GM19239 (cell line): ENCODE results near the gene MRPL36.
A peak's percentile ranks its signal among the peaks of the same experiment; 100 is the strongest.
"Not testable (repeated sequence)": the region's sequence is repeated elsewhere in the genome, so short reads cannot be mapped to it uniquely, and the experiment has no call there.

Experiments
- DNase-seq: peaks from one replicate; pipeline ENCODE4 v3.0.0; 2011; ENCODE audit warnings: low spot score; ENCODE audit not compliant: insufficient read length
- FAIRE-seq: peaks from 2 replicates; lab custom pipeline; 2011; peaks lifted over from hg19 to GRCh38; lab: Jason Lieb, UNC

The MRPL36 gene

DNA sequence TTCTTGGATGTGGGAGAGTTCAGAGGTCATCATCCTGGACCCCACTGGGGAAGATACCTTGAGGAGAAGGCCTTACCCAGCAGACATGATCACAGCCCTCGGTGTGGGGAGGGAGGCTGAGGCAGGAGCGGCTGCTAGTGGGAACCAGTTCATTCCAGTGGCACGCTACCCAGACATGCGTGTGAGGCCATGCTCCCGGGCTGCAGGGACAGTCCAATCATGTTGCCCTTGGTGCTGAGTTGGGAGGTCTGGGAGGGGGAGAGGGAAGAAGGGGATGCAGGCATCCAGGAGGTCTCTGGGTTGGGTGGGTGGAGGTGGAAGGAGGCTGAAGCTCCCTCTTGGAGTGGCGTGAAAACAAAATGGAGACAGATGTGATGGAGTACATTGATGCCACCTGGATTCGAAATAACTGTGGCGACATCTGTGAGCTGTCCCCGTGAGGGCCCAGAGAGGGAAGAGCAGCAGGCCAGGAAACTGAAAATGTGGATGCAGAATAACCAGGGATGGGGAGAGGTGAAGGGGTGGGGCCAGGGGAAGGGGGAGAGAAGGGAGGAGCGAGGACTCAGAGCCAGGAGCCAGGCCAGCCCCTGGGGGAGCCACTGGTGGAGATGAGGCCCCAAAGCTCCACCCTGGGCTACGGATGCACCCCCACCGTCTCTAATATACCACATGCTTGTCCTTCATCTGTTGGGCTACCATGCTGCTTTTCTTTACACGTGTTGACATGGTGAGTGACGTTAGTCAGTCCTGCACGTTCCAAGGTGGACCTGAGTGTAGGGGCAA is 17.8 kb upstream of the MRPL36 start:
- FAIRE-seq (no peak), DNase-seq (no peak)

DNA sequence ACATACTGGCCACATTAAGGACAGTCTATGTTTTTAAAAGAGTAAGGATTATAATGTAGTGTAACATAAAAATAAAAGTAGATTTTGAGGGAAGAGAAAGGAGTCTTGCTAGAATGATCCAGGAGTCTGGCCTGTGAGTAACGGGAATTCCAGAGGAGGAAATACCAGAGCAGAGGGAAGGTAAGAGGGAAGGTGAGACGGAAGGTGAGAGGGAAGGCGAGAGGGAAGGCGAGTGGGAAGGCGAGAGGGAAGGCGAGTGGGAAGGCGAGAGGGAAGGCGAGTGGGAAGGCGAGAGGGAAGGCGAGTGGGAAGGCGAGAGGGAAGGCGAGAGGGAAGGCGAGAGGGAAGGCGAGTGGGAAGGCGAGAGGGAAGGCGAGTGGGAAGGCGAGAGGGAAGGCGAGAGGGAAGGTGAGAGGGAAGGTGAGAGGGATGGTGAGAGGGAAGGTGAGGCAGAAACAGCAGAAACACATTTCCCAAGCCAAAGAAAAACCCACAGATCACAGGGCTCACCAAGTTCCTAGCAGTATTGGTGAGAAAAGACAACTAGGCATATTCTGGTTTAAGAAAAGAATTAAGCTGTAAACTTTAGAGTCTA is 17.0 kb upstream of the MRPL36 start:
- not testable (repeated sequence) for DNase-seq, FAIRE-seq

DNA sequence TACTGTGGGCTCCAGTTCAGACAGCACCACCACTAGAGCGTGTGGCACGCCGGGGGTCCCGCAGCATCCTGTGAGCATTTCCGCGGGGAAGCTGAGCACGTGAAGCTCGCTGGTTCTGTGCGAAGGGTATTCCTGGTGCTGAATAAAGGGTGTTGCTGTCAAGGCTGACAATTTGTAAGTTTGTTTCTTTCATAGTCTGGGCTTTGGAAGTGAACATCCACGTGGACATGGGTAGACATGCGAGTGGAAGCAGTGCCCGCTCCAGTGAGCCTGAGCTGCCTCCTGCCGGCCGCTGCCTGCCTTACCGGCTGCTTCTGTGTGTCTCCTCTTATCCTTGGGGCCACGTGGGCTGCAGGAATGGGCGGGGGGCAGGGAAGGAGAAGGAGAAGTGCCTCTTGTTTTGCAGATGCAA is 16.2 kb upstream of the MRPL36 start:
- FAIRE-seq (no peak), DNase-seq (no peak)

DNA sequence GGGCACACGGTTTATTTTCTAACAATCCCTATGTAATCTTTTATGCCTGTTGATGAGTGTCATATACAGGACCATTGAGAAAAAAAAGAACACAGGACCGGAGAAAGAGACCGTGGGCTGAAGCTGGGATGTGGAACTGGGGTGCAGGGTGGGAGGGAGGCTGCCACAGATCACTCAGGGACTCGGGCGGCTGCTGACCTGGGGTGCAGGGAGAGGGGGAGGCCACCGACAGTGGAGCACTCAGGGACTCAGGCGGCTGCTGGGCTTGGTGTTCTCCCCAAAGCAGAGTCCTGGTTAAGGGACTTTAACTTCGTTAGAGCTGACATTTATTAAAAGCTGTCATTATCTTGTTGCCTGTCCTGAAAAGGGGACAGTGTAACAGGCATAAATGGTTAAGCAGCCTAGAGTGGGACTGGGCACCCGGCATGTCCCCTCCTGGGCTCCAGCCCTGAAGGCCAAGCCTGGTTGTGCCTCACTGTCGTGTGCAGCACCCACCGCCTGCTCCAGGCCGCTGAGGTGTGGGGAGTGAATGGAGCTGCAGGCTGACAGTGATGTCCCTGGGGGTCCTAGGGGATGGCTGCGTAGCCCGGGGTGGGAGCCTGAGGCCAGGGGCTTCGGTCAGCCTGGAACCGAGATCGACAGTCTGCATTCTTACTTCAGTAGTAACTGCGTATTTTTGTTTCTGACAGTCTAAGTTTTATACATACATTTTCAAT is 15.6 kb upstream of the MRPL36 start:
- FAIRE-seq (no peak), DNase-seq (no peak)

DNA sequence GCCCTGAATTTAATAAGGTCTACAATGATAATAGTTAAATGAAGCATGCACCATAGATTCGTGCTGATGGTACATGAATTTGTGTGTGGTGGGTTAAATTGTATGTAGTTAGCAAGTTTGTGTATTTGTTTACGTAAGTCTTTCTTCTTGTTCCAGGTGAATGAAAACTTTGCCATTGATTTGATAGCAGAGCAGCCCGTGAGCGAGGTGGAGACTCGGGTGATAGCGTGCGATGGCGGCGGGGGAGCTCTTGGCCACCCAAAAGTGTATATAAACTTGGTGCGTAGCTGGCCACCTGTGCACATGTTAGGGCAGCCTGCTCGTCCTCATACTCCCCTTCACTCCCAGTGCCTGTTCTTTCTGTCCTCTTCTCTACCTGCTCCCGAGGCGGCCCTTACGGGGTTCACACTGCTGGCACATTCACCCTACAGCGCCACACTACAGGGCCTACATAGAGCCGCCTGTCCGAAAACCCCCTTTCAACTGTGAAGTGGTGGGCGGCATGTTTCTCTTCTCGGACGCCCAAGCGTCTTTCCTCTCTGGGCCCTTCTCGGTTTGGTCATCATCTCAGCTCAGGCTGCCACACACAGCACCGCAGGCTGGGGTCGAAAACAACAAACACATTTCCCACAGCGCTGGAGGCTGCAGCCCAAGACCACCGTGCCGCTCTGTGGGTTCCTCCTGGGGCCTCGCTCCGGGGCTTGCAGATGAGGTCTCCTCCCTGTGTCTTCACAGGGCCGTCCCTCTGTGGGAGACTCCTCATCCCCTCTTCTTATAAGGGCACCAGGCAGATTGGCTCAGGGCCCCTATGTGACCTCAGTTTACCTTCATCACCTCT is 14.8 kb upstream of the MRPL36 start:
- FAIRE-seq (no peak), DNase-seq (no peak)

DNA sequence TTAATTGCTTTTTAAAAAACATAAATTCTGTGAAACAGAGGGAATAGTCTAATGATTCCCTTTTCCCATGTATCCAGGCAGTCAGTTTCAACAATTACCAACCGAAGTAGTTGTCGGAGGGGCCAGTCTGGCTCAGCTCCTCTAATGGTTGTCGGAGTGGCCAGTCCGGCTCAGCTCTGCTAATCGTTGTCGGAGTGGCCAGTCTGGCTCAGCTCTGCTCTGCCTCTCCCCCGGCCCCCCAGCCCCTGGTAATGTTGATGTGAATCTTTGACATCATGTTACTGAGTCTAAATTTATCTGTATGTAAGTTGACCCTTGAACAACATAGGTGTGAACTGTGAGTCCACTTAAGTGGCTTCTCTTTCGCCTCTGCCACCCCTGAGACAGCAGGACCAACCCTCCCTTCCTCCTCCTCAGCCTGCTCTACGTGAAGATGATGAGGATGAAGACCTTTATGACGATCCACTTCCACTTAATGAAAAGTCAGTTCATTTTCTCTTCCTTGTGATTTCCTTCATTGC is 11.0 kb upstream of the MRPL36 start:
- no peak for FAIRE-seq
- no peak for DNase-seq

DNA sequence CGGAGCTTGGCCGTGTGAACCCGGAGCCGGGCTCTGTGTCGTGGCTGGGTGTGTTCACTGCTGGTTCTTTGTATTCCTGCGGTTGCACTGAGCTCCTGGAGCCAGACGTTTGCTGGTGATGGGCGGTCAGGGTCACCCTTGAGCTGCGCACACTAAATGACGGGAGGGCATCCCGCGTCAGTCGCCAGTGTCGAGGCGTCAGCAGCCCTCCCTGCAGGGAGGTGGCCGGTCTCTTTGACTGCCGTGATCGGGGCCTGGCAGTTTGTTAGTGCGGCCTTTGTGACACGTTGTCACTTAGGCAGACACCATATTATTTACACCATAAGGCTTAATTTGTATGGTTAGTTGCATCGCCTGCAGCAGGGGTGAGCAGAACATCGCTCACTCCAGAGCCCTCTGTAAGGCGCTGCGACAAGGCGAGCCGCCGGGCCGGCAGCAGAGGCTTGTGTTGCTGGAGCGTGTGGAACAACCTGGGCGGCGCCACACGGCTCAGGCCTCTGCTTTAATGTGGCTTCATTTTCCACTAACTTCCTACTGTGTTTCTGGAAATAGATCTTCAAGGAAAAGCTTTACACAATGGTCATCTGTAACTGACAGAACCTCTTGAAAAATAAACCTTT is 9.9 kb upstream of the MRPL36 start:
- FAIRE-seq = no peak
- no peak for DNase-seq

DNA sequence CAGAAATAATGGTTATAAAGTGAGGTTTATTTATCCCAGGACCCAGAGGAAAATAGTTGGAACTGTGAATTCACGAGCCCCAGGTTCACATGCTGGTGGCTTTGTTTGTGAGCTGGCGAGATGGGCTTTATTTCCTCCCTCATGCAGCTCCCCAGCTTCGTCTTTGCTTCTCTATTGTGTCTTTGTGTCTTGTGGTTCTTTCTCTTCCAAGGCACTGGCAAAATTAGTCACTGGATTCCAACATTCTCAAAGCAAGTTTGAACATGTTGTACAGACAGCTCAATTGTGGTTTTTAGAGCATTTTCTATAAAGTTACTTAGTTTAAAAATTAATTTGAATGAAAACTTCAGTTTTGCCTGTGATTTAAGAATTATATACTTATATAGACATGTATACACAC is 8.8 kb upstream of the MRPL36 start:
- DNase-seq (no peak), FAIRE-seq (no peak)

DNA sequence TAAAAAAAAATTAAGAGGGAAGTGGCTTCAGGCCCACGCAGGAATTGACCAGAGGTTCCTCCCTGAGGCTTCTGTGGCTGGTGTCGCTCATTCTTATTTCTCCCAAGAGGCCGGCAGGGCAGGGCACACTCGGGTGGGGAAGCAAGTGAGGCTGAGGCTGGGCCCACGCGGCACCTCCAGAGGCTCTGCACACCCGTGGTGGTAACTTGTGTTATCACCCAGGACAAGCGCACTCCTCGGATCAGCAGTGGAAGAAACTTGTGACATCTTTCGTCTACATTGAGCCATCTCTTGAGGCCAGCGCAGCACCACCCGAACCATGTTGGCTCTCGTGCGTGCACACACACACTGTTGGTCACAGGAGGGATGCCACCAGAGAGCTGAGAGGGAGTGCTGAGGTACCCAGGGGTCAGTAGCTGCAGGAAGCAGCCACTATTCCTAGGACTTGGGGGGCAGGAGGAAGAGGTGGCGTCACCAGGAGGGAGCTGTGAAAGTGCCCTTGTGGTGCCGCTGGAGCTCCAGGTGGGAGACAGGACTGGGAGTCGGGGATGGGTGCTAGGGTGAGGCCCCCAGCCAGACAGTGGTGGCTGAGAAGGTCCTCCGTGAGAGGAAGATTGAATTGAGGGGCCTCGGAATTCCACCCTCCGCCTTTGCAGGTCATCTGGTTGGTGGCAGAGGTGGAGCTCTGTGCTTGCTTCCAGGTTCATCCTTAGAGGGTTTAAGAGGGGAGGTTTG is 8.0 kb upstream of the MRPL36 start:
- FAIRE-seq (no peak), DNase-seq (no peak)

DNA sequence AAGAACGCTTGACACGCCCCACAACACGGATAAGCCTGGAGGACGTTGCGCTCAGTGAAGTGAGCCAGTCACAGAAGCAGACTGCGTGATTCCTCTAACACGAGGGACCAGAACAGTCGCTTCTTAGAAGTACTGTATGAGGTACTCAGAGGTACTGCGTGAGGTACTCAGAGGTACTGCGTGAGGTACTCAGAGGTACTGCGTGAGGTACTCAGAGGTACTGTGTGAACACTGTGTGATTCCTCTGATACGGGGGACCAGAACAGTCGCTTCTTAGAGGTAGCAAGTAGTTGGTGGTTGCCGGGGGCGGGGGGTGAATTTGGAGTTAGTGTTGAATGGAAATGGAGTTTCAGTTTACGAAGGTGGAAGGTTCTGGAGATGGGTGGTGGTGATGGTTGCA is 7.3 kb upstream of the MRPL36 start:
- DNase-seq (no peak), FAIRE-seq (no peak)

DNA sequence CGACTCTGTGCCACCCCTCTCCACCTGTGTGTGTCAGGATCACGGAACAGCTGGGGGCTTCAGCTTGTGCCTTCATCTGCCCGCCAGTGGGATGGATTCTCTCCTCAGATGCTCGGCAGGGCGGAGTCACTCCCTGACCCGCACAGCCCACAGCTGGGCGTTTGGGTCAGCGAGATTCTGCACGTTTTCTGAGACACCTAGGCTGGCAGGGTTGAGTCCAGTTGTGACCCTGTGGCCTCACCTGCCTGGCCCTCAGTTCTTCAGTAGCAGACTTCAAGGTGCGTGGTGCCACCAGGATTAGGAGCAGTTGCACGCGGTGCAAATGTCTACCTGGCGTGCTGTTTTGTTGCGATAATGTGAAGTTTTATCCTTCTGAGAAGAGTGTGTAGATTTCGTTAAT is 6.6 kb upstream of the MRPL36 start:
- no peak for FAIRE-seq

DNA sequence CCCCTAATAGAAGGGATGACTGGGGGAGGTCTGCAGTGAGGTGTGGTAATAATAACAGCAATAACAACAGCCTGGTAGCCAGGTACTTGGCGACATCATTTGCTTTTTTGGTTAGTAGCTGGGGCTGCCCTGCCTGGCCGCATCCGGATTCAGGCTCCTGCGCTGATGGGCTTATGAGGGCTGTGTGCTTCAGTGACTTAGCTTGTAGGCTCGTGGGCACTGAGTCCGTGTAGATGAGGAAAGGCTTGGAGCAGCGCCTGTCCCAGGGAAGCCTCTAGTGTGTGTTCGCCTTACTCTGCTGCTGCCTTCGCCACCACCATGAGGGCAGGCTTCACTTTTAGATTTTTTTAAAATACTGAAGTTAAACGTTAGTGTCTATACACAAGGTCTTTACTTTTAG is 6.1 kb upstream of the MRPL36 start:
- DNase-seq (no peak), FAIRE-seq (no peak)

More for the DNA sequence above, 6.6 kb upstream of the MRPL36 start:
- no peak for DNase-seq

DNA sequence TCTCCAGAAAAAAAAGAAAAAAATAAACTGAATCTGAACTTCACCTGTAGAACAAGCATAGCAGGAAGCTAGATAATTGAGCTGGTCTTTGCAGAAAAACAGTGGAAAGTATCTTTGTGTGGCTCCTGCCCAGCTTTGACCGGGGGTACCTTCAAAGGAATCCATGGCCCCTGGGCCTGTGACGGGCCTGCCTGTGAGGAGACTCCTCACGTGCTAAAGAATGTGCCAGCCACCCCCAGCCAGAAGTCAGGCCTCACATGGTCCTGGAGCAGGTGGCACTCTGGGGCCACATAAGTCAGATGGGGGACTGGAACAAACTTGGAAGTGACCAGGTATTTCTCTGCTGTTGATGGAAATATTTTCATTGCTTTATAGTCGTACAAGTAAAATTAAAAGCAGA is 5.7 kb upstream of the MRPL36 start:
- DNase-seq (no peak), FAIRE-seq (no peak)

DNA sequence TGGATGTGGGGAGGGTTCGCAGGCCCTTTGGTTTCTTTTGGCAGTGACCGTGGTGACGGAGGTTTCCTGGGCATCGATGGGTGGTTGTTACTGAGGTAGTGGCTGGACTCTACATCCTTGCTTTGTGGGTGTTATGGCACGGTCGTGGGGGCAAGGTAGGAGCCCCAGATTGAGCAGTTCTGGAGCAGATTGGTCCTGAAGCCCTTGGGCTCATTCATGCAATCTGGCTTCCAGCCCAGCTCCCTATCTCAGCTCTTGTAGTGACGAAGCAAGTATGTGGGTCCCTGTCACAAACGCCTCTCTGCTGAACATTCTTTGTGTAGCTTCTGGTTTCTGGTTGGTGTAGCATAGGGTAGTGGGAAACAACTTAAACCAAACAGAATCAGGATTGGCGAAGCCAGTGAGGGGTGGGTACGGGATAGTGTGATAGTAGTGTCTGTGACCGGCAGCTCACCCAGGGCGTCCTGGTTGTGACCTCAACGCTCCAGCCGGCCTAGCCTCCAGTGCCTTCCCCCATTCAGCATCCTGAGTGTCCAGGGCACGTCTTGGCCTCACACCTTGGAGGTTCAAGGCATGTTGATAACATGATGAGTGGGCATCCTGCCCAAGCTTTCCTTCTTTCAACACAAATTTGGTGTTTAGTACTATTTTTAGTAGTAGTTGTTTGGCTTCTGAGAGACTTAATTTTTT is 4.5 kb upstream of the MRPL36 start:
- no peak for DNase-seq
- FAIRE-seq = no peak

DNA sequence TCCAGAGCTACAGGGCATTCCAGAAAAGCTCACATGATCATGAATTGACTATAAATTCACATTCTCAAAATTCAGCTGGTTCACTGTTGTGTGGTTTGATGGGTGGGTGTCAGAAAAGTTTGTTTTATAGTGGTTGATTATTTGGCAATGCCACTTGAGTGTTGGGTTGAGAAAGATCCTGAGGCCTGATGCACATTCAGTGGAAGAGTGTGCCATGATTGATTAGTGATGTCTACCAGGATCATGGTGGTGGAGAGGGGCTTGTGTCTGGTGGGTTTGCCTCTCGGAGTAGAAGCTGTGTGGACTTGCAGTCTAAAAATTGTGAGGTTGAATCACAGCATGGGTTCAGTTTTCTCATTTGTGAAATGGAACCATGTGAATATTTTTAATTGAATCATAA is 3.6 kb upstream of the MRPL36 start:
- FAIRE-seq = no peak
- DNase-seq = no peak

DNA sequence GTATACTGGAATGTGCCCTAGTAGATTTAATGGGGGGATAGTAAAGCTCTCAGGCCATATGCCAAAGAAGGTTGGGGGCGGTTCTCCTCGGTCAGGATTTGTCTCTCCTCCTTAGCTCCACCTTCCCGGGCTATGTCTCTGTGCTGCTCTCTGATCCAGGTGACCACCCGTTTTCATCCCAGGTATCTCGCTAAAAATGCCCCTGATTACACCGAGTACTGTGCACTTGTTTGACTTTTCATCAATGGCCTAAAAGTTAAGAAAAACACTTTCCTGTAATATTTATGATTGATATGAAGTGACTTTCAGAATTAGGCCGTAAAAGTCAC is 2.3 kb upstream of the MRPL36 start:
- FAIRE-seq = no peak
- no peak for DNase-seq

DNA sequence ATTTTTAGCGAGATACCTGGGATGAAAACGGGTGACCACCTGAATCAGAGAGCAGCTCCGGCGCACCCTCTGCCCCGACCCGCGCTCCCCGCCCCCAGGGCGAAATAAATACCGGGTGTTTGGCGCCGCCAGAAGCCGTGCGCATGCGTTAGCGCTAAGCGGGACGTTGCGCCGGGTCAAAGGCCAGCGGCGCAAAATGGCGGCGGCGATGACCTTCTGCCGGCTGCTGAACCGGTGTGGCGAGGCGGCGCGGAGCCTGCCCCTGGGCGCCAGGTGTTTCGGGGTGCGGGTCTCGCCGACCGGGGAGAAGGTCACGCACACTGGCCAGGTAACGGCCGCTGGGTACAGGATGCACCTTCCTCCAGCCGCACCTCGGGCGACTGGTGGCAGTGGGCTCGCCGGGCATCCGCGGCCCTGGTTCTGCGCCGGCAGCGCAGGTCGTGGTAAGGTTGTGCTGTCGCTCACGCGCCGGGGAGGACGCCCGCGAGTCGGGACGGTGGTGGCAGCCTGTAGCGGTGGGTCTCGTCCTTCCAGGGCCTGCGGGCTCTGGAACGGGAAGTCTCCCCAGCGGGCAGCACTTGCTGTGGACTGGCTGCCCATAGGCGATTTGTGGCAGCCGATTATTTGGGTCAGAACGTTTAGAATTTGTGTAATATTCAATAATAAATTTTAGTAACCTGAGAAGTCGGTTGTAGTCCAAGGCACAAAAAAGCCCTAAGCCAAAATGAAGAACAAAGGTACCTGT is 1.8 kb upstream of the MRPL36 start, which contains the start of gene NDUFS6:
NDUFS6 (plus strand) TSS at position 186 of the 745 bp plus-strand sequence; CDS start at position 197, 11 bp downstream.
- FAIRE-seq (peak; percentile 23), DNase-seq (peak; percentile 71)
